Epithelial cell of esophagus (primary cell): ENCODE results near the gene MCC.

Experiments
- DNase-seq: peaks from one replicate; pipeline ENCODE4 v3.0.0; 2010; ENCODE audit warnings: low read depth
- H3K4me3 ChIP-seq: 2 replicates; pipeline ENCODE4 v1.5.1; 2011; ENCODE audit warnings: mild to moderate bottlenecking, low read length, control low read depth
- TF ChIP-seq, protein P1 (sequence below): IDR thresholded peaks from 2 replicates; pipeline ENCODE4 v1.5.1; 2011; ENCODE audit warnings: low read depth, mild to moderate bottlenecking, low read length, control low read depth, inconsistent platforms; ENCODE audit not compliant: insufficient read depth; ENCODE audit errors: missing control alignments

MCC gene

GRCh38 chr5:113381791-113382190, 106.5 kb downstream of the MCC start:
- TF ChIP-seq, protein P1, sequence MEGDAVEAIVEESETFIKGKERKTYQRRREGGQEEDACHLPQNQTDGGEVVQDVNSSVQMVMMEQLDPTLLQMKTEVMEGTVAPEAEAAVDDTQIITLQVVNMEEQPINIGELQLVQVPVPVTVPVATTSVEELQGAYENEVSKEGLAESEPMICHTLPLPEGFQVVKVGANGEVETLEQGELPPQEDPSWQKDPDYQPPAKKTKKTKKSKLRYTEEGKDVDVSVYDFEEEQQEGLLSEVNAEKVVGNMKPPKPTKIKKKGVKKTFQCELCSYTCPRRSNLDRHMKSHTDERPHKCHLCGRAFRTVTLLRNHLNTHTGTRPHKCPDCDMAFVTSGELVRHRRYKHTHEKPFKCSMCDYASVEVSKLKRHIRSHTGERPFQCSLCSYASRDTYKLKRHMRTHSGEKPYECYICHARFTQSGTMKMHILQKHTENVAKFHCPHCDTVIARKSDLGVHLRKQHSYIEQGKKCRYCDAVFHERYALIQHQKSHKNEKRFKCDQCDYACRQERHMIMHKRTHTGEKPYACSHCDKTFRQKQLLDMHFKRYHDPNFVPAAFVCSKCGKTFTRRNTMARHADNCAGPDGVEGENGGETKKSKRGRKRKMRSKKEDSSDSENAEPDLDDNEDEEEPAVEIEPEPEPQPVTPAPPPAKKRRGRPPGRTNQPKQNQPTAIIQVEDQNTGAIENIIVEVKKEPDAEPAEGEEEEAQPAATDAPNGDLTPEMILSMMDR = no peak
- H3K4me3 ChIP-seq = no peak overlapping the region
- no peak for DNase-seq

- DNase-seq = no peak
- TF ChIP-seq, protein P1 = no peak
- no peak overlapping the region for H3K4me3 ChIP-seq
These were observed 107.4 kb downstream of the MCC start for GRCh38 chr5:113380807-113381326.

DNA sequence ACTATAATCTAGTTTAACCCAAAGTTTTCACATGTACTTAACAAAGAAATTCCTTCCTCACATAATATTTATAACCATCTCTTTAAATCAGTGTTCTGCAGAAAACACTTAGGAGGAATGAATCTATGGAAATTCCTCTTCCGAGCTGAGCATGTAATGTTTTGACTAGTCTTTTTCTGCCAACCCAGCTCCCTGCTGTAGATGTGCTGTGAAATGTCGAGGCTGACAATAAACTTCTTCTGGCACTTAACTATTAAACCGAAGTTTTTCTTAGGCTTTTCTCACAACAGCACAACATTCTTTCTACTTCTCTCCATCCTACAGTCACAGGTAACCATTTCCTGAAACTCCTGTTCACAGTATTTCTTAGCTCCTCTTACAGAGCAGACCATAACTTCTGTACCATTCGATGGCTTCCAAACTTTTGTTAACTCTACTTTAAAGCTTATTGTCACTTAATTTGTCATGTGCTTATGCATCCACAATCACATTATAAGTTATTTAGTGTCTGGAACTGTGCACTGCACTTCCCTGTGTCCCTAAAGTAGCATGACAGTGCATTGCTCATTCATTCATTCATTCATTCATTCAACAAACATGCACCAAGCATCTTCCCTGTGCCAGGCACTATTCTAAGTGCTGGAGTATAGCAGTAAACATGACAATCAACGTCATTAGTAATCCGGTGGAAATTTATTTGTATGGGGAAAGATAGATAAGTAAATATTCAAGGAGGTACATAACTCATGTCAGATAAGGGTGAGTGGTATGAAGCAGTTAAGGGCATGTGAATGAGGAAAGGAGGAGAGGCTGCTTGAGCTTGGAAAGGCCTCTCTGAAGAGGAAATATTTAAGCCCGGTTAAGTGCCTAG, 108.1 kb downstream of the MCC start:
- no peak overlapping the region for H3K4me3 ChIP-seq
- DNase-seq = no peak
- TF ChIP-seq, protein P1 = no peak

- DNase-seq = peak; percentile 75
- TF ChIP-seq, protein P1 = peak; percentile 77
- no peak overlapping the region for H3K4me3 ChIP-seq
These were observed 109.2 kb downstream of the MCC start for GRCh38 chr5:113378959-113379541.

GRCh38 chr5:113378514-113378913, 109.7 kb downstream of the MCC start:
- TF ChIP-seq, protein P1 = no peak
- DNase-seq = peak; percentile 13
- no peak overlapping the region for H3K4me3 ChIP-seq

DNA sequence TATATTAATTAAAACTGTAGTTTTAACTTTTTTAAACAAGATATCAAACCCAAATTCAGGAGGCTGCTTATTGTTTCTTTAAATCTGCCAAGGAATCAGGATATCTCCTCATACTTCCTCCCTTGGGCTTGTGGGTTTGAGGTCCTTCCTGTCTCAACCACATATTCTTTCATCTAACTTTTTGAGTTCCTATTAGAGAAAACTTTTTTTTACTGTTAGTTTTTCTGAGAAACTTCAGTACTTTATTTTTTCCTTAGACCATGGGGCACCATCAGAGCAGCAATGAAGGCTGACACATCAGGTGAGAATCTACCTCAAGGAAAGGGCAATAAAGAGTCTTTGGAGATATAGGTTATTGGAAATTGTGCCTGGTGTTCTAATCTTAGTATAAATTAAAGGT, 110.2 kb downstream of the MCC start:
- no peak overlapping the region for H3K4me3 ChIP-seq
- TF ChIP-seq, protein P1 = no peak
- DNase-seq = no peak
